ENCODE results near the gene EFNA2.

- no peak for TF ChIP-seq TCF12 (IDR thresholded peaks at IDR 0.05)
- TF ChIP-seq, protein P1, sequence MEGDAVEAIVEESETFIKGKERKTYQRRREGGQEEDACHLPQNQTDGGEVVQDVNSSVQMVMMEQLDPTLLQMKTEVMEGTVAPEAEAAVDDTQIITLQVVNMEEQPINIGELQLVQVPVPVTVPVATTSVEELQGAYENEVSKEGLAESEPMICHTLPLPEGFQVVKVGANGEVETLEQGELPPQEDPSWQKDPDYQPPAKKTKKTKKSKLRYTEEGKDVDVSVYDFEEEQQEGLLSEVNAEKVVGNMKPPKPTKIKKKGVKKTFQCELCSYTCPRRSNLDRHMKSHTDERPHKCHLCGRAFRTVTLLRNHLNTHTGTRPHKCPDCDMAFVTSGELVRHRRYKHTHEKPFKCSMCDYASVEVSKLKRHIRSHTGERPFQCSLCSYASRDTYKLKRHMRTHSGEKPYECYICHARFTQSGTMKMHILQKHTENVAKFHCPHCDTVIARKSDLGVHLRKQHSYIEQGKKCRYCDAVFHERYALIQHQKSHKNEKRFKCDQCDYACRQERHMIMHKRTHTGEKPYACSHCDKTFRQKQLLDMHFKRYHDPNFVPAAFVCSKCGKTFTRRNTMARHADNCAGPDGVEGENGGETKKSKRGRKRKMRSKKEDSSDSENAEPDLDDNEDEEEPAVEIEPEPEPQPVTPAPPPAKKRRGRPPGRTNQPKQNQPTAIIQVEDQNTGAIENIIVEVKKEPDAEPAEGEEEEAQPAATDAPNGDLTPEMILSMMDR (IDR thresholded peaks at IDR 0.05): no peak
Observed at GRCh38 chr19:1294688-1295087, 9.0 kb downstream of the EFNA2 start.

Data from SK-N-SH (cell line).